Measurements from ENCODE around the gene MTCP1. TPM values are rescaled to one million over a fixed set of nuclear protein-coding genes. Genes with fewer than 3 reads are reported as not detected.

The MTCP1 gene
- total and polyA plus RNA-seq, 10 of the 15 experiments (the other 5 are each of a cell fraction or from before 2014, with no cell fraction given) = 16.6 to 74.0 (median 30.9) TPM

GRCh38 chrX:155052738-155053498, 18.0 kb downstream of the MTCP1 start:
- ChIA-PET CTCF (no interaction called here), POLR2A (no interaction called here), RAD21 (ENCODE audit: unreplicated experiment) (no interaction called here), SMC1A (ENCODE audit: uncharacterized antibody, unreplicated experiment) (no interaction called here)
- no peak overlapping the region for H3K4me2 ChIP-seq (ENCODE audit: control insufficient read depth, insufficient read depth)
- no peak overlapping the region for H3K9ac ChIP-seq (ENCODE audit: control insufficient read depth, insufficient read depth, low read length)
- no peaks in the 10 kb centered on the region for H4K20me1 ChIP-seq (ENCODE audit: control insufficient read depth, insufficient read depth)
- H3K4me1 ChIP-seq (ENCODE audit: control insufficient read depth, insufficient read depth, low read length) = no peaks in the 10 kb centered on the region; the same call in 1 of the 2 replicates
- no peaks in the 10 kb centered on the region for H3K9me3 ChIP-seq (replicated peaks; ENCODE audit: control insufficient read depth, insufficient read depth, low read length)
- BruUV-seq (replicated peaks) = no TSS peak
- TF ChIP-seq NBN (IDR thresholded peaks at IDR 0.05) (no peak), MEF2A (IDR thresholded peaks at IDR 0.05; ENCODE audit: insufficient read depth, low read depth, low read length) (no peak), CTCF (IDR thresholded peaks at IDR 0.05 in 2 of 3, conservative IDR thresholded peaks at IDR 0.05 in 1 of 3; ENCODE audit: control insufficient read depth in 2 of 3, extremely low read depth in 1 of 3, insufficient read depth in 1 of 3, low read depth in 3 of 3, low read length in 3 of 3) (no peak), EP300 (IDR thresholded peaks at IDR 0.05; ENCODE audit: borderline replicate concordance in 1 of 2, control insufficient read depth in 1 of 2, low read depth in 2 of 2, low read length in 2 of 2) (no peak), IKZF1 (conservative IDR thresholded peaks at IDR 0.05) (no peak), SIN3A (IDR thresholded peaks at IDR 0.05; ENCODE audit: low read depth, low read length) (no peak), PAX8 (IDR thresholded peaks at IDR 0.05) (no peak), NFYB (IDR thresholded peaks at IDR 0.05; ENCODE audit: insufficient read depth, low read depth, low read length) (no peak), RCOR1 (conservative IDR thresholded peaks at IDR 0.05; ENCODE audit: low read depth, low read length) (no peak), ZZZ3 (IDR thresholded peaks at IDR 0.05; ENCODE audit: control insufficient read depth, insufficient read length, low read depth) (no peak), MXI1 (IDR thresholded peaks at IDR 0.05; ENCODE audit: low read depth, low read length) (no peak), HDAC6 (IDR thresholded peaks at IDR 0.05; ENCODE audit: unreplicated experiment) (no peak), ZNF274 (IDR thresholded peaks at IDR 0.05; ENCODE audit: insufficient read depth, insufficient read length) (no peak), WRNIP1 (IDR thresholded peaks at IDR 0.05; ENCODE audit: borderline replicate concordance, low read depth, low read length) (no peak), TCF3 (IDR thresholded peaks at IDR 0.05; ENCODE audit: borderline replicate concordance, insufficient read depth, low read depth, low read length) (no peak)
- no peaks in the 10 kb centered on the region; a peak in 2 of 4 replicates for H3K36me3 ChIP-seq (ENCODE audit: control insufficient read depth in 2 of 2, insufficient read depth in 2 of 2, low read length in 1 of 2)
- intact Hi-C loops (cut with micrococcal nuclease; ENCODE audit: unreplicated experiment) = no loop called here
- DNase-seq (ENCODE audit: low read depth, low spot score) = no peak
- H3K79me2 ChIP-seq (ENCODE audit: control insufficient read depth, insufficient read depth, low read length) = no peaks in the 10 kb centered on the region
- FAIRE-seq = no peak
- 58% methylated on average over 5 of the region's 5 CpGs for WGBS (ENCODE audit: insufficient coverage, insufficient replicate concordance, low lambda C conversion rate, missing lambda C conversion rate)
- H2AFZ ChIP-seq (ENCODE audit: control insufficient read depth, low read depth, low read length) = no peak overlapping the region
- ATAC-seq = no peak
- H3K27me3 ChIP-seq (replicated peaks in 1 of 2; ENCODE audit: control insufficient read depth in 2 of 2, insufficient read depth in 2 of 2, low read length in 1 of 2) = no peaks in the 10 kb centered on the region
- H3K27ac ChIP-seq (ENCODE audit: control insufficient read depth, insufficient read depth) = no peak overlapping the region
- in situ Hi-C loops (cut with MboI) = no loop called here
- H3K4me3 ChIP-seq = no peak overlapping the region

All from GM12878 (cell line).